ENCODE results near the gene CPXM2.

Gene CPXM2

DNA sequence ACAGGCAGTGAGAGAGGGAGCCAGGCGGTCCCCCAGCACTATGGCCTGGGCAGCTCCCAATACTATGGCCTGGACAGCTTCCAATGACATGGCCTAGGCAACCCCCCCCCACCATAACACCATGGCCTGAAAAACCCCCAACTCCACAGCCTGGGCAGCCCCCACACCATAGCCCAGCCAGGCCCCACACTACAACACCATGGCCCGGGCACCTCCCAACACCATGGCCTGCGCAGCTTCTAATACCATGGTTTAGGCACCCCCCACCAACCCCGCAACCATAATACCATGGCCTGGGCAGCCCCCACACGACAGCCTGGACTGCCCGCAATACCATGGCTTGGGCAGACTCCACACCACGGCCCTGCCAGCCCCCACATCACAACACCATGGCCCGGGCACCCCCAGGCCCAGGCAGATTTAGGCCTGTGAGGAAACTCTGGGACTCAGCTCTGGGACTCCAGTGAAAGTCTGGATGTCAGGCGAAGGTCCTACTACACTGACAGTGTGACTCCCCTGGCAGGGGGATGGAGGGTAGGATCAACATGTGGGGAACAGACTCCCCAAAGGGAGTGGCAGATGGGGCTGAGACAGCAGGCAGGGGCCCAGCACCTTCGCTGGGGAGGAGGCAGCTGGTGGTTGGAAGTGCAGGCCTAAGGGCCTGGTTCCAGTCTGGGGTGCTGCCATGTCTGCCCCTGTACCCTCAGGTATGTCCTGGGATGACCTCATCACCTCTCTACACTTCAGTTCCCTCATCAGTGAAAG is 8.7 kb downstream of the CPXM2 start:
- Histone ChIP-seq H3K9me2 (replicated peaks; ENCODE audit: insufficient read depth, low read length) (no peaks in the 10 kb centered on the region), H4K20me1 (ENCODE audit: low read depth, low read length) (no peaks in the 10 kb centered on the region), H3K4me3 (ENCODE audit: insufficient read depth, low read length, poor library complexity, severe bottlenecking) (no peak overlapping the region), H3K36me3 (ENCODE audit: low read length) (no peaks in the 10 kb centered on the region), H3K9me3 (ENCODE audit: insufficient read depth, low read length) (no peaks in the 10 kb centered on the region), H3K27ac (ENCODE audit: low read depth, low read length) (no peak overlapping the region), H3K79me2 (ENCODE audit: insufficient read depth, low read length) (no peaks in the 10 kb centered on the region), H2AFZ (ENCODE audit: low read depth, low read length, severe bottlenecking) (no peak overlapping the region), H3K4me2 (ENCODE audit: low read depth, low read length, poor library complexity, severe bottlenecking) (no peak overlapping the region), H3K27me3 (ENCODE audit: low read length) (no peaks in the 10 kb centered on the region), H3K9ac (ENCODE audit: low read length) (no peak overlapping the region), H3F3A (ENCODE audit: insufficient read depth) (no peaks in the 10 kb centered on the region)
- TF ChIP-seq, protein P1, sequence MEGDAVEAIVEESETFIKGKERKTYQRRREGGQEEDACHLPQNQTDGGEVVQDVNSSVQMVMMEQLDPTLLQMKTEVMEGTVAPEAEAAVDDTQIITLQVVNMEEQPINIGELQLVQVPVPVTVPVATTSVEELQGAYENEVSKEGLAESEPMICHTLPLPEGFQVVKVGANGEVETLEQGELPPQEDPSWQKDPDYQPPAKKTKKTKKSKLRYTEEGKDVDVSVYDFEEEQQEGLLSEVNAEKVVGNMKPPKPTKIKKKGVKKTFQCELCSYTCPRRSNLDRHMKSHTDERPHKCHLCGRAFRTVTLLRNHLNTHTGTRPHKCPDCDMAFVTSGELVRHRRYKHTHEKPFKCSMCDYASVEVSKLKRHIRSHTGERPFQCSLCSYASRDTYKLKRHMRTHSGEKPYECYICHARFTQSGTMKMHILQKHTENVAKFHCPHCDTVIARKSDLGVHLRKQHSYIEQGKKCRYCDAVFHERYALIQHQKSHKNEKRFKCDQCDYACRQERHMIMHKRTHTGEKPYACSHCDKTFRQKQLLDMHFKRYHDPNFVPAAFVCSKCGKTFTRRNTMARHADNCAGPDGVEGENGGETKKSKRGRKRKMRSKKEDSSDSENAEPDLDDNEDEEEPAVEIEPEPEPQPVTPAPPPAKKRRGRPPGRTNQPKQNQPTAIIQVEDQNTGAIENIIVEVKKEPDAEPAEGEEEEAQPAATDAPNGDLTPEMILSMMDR (IDR thresholded peaks at IDR 0.05; ENCODE audit: insufficient read depth, low read length, poor library complexity, severe bottlenecking), result no peak
- TF ChIP-seq EZH2phosphoT487 (conservative IDR thresholded peaks at IDR 0.05; ENCODE audit: low read length), result no peak

DNA sequence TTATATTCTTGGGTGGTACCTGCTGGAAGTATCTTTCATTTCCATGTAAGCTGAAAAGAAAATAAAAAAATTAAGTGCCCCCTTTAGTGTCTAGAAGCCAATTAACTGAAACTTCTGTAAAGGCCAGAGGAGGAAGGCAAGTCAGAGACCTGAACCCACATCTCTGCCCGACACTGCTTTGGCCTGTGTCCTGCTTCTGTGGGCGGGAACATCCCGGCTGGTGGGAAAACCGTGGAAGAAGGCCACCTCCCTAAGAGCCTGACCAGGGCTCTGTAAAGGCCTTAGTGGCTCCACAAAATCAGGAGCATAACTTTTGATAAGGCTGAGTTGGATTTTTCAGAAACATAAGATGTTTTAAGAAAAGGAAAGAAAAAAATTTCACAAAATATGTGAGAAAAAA is 9.4 kb downstream of the CPXM2 start:
- Histone ChIP-seq H3K4me3 (ENCODE audit: insufficient read depth, low read length, poor library complexity, severe bottlenecking) (no peak overlapping the region), H3K79me2 (ENCODE audit: insufficient read depth, low read length) (no peaks in the 10 kb centered on the region), H3K4me2 (ENCODE audit: low read depth, low read length, poor library complexity, severe bottlenecking) (no peak overlapping the region), H3K27ac (ENCODE audit: low read depth, low read length) (no peak overlapping the region), H2AFZ (ENCODE audit: low read depth, low read length, severe bottlenecking) (no peak overlapping the region), H3F3A (ENCODE audit: insufficient read depth) (no peaks in the 10 kb centered on the region), H3K9me2 (replicated peaks; ENCODE audit: insufficient read depth, low read length) (no peaks in the 10 kb centered on the region), H4K20me1 (ENCODE audit: low read depth, low read length) (no peaks in the 10 kb centered on the region), H3K9ac (ENCODE audit: low read length) (no peak overlapping the region), H3K27me3 (ENCODE audit: low read length) (no peaks in the 10 kb centered on the region), H3K36me3 (ENCODE audit: low read length) (no peaks in the 10 kb centered on the region), H3K9me3 (ENCODE audit: insufficient read depth, low read length) (no peaks in the 10 kb centered on the region)
- TF ChIP-seq, protein P1 (IDR thresholded peaks at IDR 0.05; ENCODE audit: insufficient read depth, low read length, poor library complexity, severe bottlenecking), result no peak
- TF ChIP-seq EZH2phosphoT487 (conservative IDR thresholded peaks at IDR 0.05; ENCODE audit: low read length), result no peak

DNA sequence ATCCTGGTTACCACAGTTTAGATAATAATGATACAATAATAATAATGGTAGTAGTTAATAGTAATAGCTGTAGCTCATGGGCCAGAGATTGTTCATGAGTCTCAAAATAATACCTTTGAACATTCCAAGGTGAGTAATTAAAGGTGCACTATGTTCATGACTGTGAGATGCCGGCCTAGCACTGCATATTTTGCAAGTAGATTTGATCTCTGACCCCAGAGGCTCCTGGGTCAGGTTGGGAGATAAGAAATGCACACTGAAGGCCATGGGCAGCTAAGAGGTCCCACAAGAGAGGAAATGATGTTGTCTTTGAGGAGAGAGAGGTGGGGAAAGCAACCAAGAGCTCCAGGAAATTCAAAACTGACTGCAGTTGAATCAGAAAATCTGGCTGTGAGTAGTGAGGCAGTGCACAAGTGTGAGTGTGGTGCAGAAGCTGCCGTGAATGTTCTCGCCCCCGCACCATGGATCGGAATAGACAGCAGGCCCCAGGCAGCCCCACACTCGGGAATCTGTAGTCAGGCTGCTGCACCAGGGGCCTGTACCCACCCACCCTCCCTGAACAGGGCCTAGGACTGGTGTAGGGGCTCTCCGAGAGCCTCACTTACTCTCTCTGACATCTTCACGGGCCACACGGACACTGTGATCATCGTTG is 11.9 kb downstream of the CPXM2 start:
- H3K4me2 ChIP-seq (ENCODE audit: low read depth, low read length, poor library complexity, severe bottlenecking), result no peak overlapping the region
- no peaks in the 10 kb centered on the region for H3K27me3 ChIP-seq (ENCODE audit: low read length)
- H3K9me3 ChIP-seq (ENCODE audit: insufficient read depth, low read length), result no peaks in the 10 kb centered on the region
- TF ChIP-seq, protein P1 (IDR thresholded peaks at IDR 0.05; ENCODE audit: insufficient read depth, low read length, poor library complexity, severe bottlenecking), result no peak
- no peak for TF ChIP-seq EZH2phosphoT487 (conservative IDR thresholded peaks at IDR 0.05; ENCODE audit: low read length)
- H3K27ac ChIP-seq (ENCODE audit: low read depth, low read length), result no peak overlapping the region
- no peak overlapping the region for H3K4me3 ChIP-seq (ENCODE audit: insufficient read depth, low read length, poor library complexity, severe bottlenecking)
- no peaks in the 10 kb centered on the region for H3K9me2 ChIP-seq (replicated peaks; ENCODE audit: insufficient read depth, low read length)
- H3K79me2 ChIP-seq (ENCODE audit: insufficient read depth, low read length), result no peaks in the 10 kb centered on the region
- H3K9ac ChIP-seq (ENCODE audit: low read length), result no peak overlapping the region
- no peaks in the 10 kb centered on the region for H4K20me1 ChIP-seq (ENCODE audit: low read depth, low read length)
- no peak overlapping the region for H2AFZ ChIP-seq (ENCODE audit: low read depth, low read length, severe bottlenecking)
- H3F3A ChIP-seq (ENCODE audit: insufficient read depth), result no peaks in the 10 kb centered on the region
- no peaks in the 10 kb centered on the region for H3K36me3 ChIP-seq (ENCODE audit: low read length)

Data from SU-DHL-6 (cell line).